HuH-7 (cell line): ENCODE data around the gene ACMSD.

Source experiments
- DNase-seq: peaks from one replicate; pipeline ENCODE4 v3.0.0; 2011; ENCODE audit warnings: low spot score

ACMSD gene

DNA sequence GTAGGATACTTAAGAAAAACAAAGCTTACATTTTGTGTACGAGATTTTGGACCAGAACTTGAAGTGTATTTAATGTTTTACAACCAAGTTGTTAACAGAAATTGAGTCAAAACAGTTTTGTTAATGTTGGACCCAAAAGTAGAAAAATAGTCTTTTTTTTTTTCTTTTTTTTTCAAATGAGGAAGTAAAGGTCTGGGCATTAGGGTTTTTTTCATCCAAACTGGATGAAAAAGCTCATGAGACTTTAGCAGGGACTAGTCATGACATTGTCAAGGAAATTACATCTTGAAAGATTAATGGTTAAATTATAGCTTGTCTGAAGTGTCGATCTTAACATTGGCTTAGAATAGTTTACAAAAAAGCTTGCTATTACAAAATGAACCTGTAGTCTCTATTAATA, 112.5 kb downstream of the ACMSD start:
- no peak for DNase-seq
